GM18499 (cell line): ENCODE results near the gene ZNF79.

Source experiments
- ATAC-seq: cut with Tn5 transposase; IDR thresholded peaks from one replicate; pipeline ENCODE4 v1.9.1; 2021; ENCODE audit warnings: moderate number of reproducible peaks; ENCODE audit not compliant: insufficient read depth, unreplicated experiment

Gene ZNF79

DNA sequence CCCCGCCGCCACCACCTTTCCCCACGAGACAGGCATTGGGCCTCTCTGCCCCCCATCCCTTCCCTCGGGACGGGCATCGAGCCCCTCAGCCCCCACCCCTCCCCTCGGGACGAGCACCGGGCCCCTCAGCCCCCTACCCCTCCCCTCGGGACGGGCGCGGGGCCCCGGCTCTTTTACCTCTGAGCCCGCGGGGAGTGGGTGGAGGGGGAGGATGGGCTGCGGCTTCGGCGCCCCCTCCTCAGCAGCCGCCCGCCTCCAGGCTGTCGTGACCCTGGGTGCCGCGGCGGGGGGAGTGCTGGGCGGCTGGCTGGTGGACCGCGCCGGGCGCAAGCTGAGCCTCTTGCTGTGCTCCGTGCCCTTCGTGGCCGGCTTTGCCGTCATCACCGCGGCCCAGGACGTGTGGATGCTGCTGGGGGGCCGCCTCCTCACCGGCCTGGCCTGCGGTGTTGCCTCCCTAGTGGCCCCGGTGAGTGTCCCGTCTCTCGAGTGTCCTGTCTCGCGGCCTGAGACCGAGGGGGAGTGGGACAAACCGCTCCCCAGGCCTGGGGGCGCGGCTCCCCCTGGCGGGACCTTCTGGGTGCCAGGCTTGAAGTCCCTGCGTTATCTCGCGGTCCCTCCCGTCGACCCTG is 26.4 kb upstream of the ZNF79 start:
- ATAC-seq = no peak

DNA sequence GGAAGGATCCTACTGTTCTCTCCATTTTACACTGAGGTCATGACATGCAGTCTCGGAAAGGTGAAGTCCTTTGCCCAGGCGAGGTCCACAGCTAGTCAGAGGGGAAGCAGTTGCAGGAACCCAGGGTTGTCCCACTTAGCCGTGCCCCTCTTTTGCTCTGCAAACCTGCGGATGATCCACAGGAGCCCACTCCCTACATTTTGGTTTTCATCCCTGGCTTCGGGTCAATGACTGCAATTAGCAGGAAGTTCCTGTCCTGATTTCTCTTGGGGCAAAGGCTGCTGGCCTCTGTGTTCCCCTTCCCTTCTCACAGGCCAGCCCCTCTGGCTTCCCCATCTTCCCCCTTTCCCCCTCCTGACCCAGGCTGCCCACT is 25.9 kb upstream of the ZNF79 start:
- ATAC-seq = no peak

DNA sequence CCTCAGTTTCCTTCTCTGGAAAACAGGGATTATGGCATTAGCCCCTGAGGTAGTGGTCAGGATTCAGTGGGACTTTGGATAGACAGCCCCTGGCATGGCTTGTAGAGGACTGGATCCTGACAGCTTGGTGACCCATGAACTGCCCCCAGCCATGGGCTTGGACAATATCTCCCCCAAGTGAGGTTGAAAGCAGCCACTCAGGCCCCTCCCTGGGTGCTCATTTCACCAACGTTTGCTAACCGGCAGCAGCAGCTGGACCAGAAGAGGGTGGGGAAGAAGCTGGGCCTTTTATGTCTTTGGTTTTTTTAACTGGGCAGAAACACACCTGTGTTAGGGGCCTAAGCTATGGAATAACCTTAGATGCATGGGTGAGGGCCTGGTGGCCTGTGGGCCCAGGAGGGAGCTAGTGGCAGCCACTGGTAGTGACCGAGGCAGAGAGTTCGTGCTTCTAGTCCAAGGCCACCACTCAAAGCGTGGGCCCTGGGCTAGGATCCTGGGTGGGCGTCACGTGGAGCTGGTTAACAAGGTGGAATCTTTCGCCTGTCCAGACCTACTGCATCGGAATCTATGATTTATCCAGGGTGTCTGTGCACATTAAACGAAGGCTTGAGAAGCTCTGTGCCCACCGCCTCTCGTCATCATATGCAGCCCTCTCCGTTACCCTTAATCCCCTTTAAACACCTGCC is 25.3 kb upstream of the ZNF79 start:
- ATAC-seq = no peak

DNA sequence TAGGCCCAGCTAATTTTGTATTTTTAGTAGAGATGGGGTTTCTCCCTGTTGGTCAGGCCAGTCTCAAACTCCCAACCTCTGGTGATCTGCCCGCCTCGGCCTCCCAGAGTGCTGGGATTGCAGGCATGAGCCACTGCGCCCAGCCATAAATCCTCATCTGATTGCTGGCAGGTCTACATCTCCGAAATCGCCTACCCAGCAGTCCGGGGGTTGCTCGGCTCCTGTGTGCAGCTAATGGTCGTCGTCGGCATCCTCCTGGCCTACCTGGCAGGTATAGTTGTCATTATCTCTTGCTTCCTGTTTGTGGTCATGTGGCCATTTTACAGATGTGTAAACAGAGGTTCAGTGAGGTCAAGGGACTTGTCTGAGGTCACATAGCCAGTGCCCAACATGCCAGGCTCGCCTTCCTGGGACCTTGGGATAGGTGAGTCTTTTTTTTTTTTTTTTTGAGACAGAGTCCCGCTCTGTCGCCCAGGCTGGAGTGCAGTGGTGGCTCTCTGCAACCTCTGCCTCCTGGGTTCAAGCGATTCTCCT is 24.4 kb upstream of the ZNF79 start:
- ATAC-seq = no peak

DNA sequence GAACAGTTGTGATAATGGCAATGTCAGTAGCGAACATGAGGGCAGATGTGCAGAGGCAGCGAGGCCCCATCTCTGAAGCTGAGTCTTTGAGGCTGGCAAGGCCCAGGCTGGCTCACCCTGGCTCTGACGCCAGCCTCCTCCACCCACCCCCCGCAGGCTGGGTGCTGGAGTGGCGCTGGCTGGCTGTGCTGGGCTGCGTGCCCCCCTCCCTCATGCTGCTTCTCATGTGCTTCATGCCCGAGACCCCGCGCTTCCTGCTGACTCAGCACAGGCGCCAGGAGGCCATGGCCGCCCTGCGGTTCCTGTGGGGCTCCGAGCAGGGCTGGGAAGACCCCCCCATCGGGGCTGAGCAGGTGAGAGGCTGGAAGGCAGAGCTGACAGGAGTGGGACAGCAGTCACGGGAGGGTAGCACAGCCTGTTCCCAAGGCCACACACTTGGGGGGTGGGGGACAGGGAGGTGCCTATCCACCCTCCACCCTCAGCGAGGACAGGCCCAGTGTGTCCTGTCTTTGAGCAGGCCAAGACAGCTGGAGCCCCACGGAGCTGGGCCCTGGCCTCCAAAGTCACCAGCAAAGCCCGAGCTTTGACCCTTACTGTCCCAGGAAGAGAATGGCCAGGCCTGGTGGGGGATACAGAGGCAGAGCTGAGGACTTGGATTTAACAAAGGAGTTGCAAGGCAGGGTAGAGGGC is 21.6 kb upstream of the ZNF79 start:
- no peak for ATAC-seq

DNA sequence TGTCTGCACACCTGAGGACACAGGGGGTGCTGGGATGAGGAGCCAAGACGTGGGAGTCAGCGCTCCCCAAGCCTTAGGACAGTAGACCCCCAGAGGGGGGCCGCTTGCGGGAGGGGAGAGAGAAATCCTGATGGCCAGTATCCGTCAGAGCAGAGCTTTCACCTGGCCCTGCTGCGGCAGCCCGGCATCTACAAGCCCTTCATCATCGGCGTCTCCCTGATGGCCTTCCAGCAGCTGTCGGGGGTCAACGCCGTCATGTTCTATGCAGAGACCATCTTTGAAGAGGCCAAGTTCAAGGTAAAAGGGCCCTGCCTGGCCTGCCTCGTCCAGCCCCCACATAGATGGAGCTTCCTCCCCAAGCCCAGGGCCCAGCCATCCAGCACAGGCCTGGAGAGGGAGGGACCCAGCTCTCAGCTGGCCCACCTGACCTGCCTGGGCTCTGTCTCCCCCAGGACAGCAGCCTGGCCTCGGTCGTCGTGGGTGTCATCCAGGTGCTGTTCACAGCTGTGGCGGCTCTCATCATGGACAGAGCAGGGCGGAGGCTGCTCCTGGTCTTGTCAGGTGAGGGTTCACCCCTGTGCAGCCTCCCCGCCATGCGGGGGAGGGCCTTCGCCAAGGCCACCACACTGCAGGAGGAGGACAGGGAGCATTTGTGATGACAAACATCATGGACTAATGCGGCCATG is 20.5 kb upstream of the ZNF79 start:
- ATAC-seq = no peak

DNA sequence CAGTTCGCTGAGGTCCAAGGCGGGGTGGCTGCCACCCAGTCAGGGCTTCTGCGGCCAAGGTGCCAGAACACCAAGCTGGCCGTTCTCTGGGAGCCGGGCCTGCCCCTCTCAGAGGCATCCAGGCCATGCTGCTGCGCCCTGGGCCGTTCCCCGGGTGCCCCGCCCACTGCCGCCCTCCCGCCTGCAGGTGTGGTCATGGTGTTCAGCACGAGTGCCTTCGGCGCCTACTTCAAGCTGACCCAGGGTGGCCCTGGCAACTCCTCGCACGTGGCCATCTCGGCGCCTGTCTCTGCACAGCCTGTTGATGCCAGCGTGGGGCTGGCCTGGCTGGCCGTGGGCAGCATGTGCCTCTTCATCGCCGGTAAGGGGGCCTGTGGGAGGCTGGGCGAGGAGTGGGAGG is 19.6 kb upstream of the ZNF79 start:
- ATAC-seq = no peak

DNA sequence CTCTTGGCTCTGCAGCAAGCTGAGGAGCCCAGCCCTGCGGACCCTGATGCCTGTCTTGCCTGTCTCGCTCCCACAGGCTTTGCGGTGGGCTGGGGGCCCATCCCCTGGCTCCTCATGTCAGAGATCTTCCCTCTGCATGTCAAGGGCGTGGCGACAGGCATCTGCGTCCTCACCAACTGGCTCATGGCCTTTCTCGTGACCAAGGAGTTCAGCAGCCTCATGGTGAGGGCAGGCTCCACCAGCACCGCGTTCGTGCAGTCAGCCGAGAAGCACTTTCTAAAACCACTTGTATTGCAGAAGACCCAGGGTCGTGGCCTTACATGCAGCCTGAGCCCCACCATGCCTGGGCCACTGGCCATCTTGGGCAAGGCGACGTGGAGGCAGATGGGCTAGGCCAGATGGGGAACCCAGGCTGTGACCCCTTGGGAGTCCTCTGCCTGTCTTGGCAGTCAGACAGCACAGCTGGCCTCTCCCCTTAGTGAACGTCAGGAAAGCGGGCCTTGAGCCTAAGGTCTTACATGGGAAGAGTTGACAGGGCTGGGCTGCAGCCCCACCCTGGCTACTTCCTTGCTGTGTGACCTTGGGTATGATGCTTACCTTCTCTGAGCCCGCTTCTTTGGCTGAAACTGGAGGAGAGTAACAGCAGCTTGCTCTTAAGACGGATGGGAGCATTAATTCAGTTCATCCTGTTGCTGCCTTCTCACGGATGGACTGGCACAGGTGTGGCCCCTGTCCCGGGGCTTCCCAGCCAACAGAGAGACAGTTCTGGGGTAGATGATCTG is 18.6 kb upstream of the ZNF79 start:
- ATAC-seq = no peak

DNA sequence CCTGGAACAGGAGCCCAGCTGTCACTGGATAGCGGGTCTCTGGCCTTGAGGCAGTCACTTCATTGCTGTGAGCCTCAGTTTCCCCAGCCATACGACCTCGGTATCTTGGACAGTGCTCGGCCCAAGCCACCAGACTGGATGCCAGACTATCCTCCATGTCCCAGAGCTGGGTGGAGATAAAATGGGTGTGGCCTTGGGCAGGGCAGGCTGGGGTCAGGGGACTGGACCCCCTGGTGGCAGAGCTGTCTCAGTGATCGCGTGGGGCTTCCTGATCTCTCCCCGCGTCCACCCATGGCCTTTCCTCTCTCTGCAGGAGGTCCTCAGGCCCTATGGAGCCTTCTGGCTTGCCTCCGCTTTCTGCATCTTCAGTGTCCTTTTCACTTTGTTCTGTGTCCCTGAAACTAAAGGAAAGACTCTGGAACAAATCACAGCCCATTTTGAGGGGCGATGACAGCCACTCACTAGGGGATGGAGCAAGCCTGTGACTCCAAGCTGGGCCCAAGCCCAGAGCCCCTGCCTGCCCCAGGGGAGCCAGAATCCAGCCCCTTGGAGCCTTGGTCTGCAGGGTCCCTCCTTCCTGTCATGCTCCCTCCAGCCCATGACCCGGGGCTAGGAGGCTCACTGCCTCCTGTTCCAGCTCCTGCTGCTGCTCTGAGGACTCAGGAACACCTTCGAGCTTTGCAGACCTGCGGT is 17.2 kb upstream of the ZNF79 start:
- ATAC-seq = no peak

DNA sequence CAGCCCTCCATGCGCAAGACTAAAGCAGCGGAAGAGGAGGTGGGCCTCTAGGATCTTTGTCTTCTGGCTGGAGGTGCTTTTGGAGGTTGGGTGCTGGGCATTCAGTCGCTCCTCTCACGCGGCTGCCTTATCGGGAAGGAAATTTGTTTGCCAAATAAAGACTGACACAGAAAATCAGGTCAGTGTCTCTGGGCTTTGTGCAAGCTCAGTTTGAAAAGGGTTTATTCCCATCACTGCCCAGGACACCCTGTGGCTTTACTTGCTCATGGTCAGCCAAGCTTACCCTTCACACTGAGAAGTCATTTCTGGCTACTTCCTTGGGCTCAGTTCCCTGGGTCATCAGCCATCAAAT is 16.7 kb upstream of the ZNF79 start:
- no peak for ATAC-seq

DNA sequence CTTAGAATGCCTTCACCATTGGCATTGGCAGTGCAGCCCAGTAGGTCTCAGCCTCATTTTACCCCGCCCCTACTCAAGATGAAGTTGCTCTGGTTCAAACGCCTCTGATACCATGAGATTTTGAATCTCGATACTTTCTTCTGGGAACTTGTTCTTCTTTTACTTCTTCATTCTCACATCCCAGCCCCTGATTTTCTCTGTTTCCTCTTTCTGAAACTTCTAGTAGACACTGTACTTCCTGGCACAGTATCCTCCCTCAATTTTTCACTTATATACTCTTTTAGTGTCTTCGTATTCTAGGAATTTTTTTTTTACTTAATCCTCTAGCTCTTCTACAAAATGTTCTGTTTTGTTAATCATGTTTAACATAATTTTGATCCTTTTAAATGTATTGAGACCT is 13.1 kb upstream of the ZNF79 start:
- no peak for ATAC-seq

DNA sequence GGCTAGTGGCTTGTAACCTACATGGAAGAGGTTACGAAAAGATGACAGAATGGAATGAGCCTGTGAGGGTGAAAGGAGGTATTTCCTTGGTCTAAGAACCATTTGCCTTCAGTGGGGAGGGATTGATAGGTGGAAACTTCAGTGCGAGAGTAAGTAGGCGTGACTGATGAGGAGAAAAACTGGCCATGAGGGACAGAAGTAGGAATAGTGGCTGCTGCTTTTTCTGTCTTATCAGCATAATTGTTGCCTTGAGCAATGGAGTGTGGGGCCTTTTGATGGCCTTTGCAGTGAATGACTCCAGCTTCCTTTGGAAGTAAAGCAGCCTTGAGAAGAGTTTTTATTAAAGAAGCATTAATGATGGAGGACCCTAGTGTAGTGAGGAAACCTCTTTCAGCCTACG is 9.0 kb upstream of the ZNF79 start:
- ATAC-seq = no peak

DNA sequence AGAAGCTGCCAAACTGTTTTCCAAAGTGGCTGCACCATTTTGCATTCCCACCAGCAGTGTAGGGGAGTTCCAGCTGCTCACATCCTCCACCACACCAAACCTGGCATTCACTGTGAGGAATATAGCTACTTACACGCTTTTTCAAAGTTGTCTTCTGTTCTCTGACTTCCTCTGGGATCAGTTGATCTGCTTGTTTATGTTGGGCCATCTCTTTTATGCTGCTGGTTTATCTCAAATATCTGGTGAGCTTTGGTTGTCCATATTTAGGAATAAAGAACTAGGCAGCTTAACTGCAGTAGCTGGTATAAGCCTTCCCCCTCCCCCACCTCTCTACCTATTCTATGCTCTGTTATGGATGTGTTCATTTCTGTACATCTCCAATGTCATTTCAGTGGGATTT is 8.5 kb upstream of the ZNF79 start:
- no peak for ATAC-seq

DNA sequence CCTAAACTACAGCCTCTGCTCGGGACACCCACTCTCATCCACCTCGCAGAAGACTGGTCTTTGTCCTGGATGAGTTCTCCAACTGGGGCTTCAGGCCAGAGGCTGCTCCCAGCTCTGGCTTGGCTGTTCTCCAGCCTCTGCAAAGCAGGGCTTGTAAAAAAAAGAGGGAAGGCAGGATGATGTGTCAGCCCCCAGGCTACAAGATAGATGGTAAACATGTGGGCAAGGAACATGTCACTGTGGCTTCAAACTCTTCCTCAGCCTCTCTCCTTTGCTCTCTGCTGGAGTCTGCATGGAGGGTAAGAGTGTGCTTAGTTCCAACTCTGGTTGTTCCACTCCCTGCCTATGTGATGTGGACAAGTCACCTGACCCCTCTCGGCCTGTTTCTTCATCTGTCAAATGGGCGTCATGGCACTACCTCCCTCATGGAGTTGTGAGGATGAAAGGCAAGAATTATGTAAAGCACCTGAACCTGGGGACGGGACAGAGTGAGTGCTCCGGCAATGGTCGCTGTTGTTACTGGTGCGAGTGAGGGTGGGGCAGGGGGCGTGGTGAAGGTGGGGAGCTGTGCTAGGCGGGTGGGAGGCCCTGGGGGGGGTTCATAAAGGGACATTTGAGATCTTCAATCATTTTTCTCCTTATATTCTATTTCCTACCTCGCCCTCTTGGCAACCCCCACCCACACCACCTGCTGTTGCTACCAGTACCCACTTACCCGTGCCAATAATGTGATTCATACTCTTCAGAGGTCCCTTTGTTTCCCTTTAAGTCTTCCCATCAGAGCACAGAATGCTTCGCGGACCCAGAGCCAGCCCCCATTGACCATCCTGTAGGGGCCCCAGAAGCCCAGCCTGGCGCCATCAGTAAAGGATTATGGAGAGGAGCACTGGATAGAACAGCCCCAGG is 6.8 kb upstream of the ZNF79 start:
- ATAC-seq = no peak

DNA sequence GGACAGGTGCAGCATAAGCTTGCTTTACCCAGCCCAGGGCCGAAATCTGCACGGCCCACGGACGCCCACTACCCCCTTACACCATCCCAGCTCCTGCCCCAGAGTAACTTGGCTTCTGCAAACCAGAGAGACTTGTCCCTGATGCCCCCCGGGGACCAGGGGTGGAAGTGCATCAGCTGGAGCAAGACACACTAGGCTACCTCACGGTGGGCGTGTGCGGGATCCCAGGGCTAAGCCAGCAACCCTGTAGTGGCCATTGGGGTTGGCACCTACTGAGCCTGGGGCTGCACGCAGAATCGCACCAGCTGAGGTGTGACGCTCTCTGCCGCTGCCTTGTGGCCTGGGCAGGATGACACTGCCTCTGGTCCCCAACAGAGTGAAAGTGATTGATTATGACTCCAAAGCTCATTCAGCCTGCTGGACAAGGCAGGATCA is 6.1 kb upstream of the ZNF79 start:
- no peak for ATAC-seq

DNA sequence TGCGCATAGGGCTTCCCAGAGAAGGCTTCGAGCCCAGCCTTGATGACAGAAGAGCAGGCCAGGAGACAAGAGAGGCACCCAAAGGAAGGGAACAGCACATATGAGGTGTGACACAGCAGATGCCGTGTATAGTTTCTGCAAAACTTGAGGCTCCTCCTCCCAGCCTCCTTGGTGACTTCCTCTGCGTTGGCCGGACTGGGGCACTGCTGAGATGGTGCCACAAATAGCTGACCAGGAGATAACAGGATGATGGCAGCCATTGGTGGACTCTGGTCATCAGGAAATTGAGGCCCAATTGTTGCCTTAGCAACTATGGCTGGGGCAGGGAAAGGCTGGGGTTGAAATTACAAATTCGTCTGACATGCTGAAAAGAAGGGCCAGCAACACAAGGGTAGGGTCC is 4.8 kb upstream of the ZNF79 start:
- no peak for ATAC-seq

DNA sequence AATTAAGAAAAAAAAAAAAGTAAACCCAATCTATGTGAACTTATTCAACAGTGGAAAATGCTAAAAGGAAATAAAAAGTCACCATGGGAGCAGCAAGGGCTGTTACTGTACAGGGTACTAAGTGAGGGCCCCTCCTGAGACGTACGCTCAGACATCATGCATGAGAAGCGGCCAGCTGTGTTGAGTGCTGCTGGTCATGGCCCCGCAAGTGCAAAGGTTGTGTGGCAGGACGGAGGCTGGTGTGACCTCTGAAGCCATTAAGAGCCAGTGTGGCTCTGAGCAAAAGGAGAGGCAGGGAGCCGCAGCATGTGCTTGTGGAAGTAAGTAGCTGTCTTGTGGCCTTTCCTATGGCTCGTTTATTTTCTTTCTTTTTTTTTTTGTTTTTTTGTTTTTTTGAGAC is 3.1 kb upstream of the ZNF79 start:
- no peak for ATAC-seq

DNA sequence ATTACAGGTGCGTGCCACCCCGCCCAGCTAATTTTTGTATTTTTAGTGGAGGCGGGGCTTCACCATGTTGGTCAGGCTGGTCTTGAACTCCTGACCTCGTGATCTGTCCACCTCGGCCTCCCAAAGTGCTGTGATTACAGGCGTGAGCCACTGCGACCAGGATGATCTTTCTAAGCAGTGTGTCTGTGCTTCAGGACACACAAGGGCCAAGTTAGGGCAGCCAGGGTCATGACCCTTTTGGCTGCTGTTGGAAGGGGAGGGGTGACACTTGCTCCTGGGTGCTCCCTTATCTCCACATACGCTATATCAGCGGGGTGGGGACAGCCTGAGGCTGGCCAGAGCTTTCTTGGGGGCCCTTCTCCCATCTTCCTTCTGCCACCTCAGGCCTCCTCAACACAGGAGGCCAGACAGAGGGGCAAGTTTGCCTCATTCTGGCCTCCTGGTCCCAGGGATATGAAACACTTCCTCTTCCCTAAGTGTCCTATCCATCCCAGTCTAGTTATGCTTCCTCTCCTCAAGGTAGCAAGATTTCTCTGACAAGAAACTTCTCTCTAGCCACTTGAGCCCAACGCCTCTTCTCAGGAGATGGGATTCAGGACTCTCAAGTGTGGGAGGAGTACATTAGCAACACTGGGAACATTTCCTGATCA is 1.9 kb upstream of the ZNF79 start:
- no peak for ATAC-seq
